Pancreas (tissue), 10 donors: ENCODE measurements around the gene GCN1. TPM values are rescaled to one million over a fixed set of nuclear protein-coding genes. Genes with fewer than 3 reads are reported as not detected.
"Not testable (repeated sequence)": the region's sequence is repeated elsewhere in the genome, so short reads cannot be mapped to it uniquely, and the experiment has no call there.

ENCODE experiments used
- ATAC-seq, 4 donors: fragments of 200-7000 bp; cut with Tn5 transposase; one replicate each; pipeline versions ENCODE4 v1.8.0 to v1.9.1; 2020; ENCODE audit warnings: mild to moderate bottlenecking in 4 of 4, moderate library complexity in 4 of 4
- DNase-seq, 6 donors: peaks; one replicate each; pipeline ENCODE4 v3.0.0-alpha.2; 2020
- FAIRE-seq: peaks from 2 replicates; lab custom pipeline; 2012; peaks lifted over from hg19 to GRCh38; lab: Jason Lieb, UNC
- H3K27ac ChIP-seq, 4 donors: fragments of 200-600 bp; sonication (generic); 1 replicate in 3 of 4; 2 replicates in 1 of 4; pipeline versions ENCODE4 v1.5.0 to v1.8.0; 2020
- H3K27me3 ChIP-seq, 4 donors: fragments of 200-600 bp; one replicate each; pipeline ENCODE4 v1.8.0; 2021
- H3K36me3 ChIP-seq, 3 donors: fragments of 200-600 bp; sonication (generic) in 1 of 3; one replicate each; pipeline versions ENCODE4 v1.5.0 to v1.8.0; 2020 to 2021
- H3K4me1 ChIP-seq, 3 donors: fragments of 200-600 bp; one replicate each; pipeline ENCODE4 v1.8.0; 2021
- H3K4me3 ChIP-seq, 4 donors: fragments of 200-600 bp; sonication (generic) in 2 of 4; one replicate each; pipeline versions ENCODE4 v1.5.0 to v1.8.0; 2020 to 2021
- H3K9me3 ChIP-seq, 4 donors: fragments of 200-600 bp; one replicate each; pipeline ENCODE4 v1.8.0; 2021
- CTCF ChIP-seq, 4 donors: fragments of 200-600 bp; sonication (generic) in 3 of 4; IDR thresholded peaks; one replicate each; pipeline versions ENCODE4 v1.5.0 to v1.8.0; 2021; ENCODE audit warnings: antibody characterized with exemption in 4 of 4
- WGBS, 2 donors: extraction: QIAGEN DNeasy Blood & Tissue Kit; methylation state at CpG; one replicate each; pipeline ENCODE4 v1.1.7; 2013; 5-methylcytosine and 5-hydroxymethylcytosine counted together
- intact Hi-C, 3 donors: fragments of 100-400 bp; cut with DNase I; formaldehyde crosslinking; loops; one replicate each; pipeline versions ENCODE4 v1.11.1 to v1.14.2; 2022
- polyA plus RNA-seq, 2 donors: library from polyadenylated mRNA; stranded (reverse); fragments of 200-250 nt; gene quantifications; one replicate each; pipeline ENCODE4 v1.2.3, GENCODE V29; 2013
- total RNA-seq, 6 donors: library from RNA; stranded (reverse); fragmentation: NEBNext Ultra II Directional in 4 of 6; extraction: Animal tissue kit (Norgen Biotek cat#: 25700) in 4 of 6; gene quantifications; one replicate each; pipeline versions ENCODE4 v1.2.1 to v1.2.4, GENCODE V29; 2021 to 2023
- donor health status: healthy with polysubstance abuse.
- donor health status: DM: no; HTN: no; CAD: no; lungs with moderate emphysema.
- donor health status: DM: no; HTN: no; CAD: no.
- donor health status: control.
- donor health status: control.
- donor health status: Bipolar disorder and iron deficiency.
- donor health status: DM: yes; HTN: yes; CAD: no.
- donor health status: DM: no; HTN: no; CAD: no.
- donor health status: DM: no; HTN: no; CAD: no.
- donor health status: DM: yes; HTN: yes; CAD: no.

Gene GCN1
- total and polyA plus RNA-seq, 8 donors = 18.9 to 54.1 (median 37.7) TPM

DNA sequence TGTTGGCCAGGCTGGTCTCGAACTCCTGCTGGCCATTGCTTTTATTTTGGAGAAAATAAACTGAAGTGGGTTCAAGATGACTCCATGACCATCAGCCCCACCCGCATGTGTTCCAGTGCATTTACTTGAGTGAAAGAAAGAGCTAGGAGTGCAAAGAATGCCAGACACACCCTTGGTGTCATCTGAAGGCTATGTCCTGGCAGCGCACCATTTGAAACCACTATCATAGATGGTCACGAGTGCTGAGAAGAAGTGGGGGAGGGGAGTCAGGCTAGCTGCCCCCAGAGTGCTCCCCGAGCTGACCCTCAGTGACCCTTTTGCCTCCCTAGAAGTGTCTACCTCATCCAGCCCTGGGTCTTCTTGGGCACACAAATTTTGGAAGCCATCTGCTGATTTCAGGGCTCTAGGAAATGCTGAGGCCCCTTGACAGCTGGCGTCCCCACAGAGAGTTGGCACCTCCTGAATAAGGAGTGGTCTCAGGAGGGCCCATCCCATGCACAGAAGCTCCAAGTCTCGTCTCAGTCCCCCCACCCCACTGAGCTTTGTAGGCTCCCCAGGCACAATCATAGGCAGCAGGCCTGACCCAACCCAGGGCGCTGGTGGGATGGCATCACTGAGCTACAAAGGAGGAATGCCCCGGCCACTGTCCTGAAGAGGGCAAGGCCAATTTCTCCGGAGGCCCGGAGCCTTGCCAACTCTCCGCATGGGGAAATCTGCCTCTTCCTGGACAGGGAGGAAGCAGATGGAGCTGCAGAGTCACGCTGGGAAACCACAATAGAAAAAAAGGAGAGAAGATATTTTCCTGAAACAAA is 43.1 kb upstream of the GCN1 start:
- peak in 1 of 4 donors; percentile 21 for ATAC-seq

GRCh38 chr12:120236809-120237208 is 42.3 kb upstream of the GCN1 start:
- H3K27me3 ChIP-seq, FAIRE-seq, intact Hi-C loops, DNase-seq, H3K4me3 ChIP-seq, ATAC-seq, H3K36me3 ChIP-seq, H3K27ac ChIP-seq, H3K9me3 ChIP-seq: not testable (repeated sequence)
- WGBS, 2 donors = 91 to 93% methylated on average over 3 of the region's 3 CpGs
- peaks cover 21 to 48% (median 24%) of the 10 kb centered on the region in 3 donors for H3K4me1 ChIP-seq

More for the DNA sequence above, 43.1 kb upstream of the GCN1 start:
- H3K4me1 ChIP-seq = peaks cover 13 to 40% (median 17%) of the 10 kb centered on the region in 3 donors
- no peaks in the 10 kb centered on the region for H3K27me3 ChIP-seq
- DNase-seq (peak in 1 of 6 donors; percentile 58), FAIRE-seq (no peak)
- H3K9me3 ChIP-seq = no peaks in the 10 kb centered on the region
- WGBS, 2 donors = 78% methylated on average over 13 of the region's 13 CpGs
- peak overlapping the region in 2 of 4 donors; percentile 1 to 33 for H3K27ac ChIP-seq
- H3K36me3 ChIP-seq = no peaks in the 10 kb centered on the region
- TF ChIP-seq CTCF (IDR thresholded peaks at IDR 0.05) = no peak
- no peak overlapping the region for H3K4me3 ChIP-seq
- intact Hi-C loops = no loop called here

GRCh38 chr12:120235369-120236323 is 41.1 kb upstream of the GCN1 start:
- TF ChIP-seq CTCF (IDR thresholded peaks at IDR 0.05) = no peak
- no peak for ATAC-seq
- Histone ChIP-seq H3K36me3 (no peaks in the 10 kb centered on the region), H3K27me3 (no peaks in the 10 kb centered on the region), H3K4me3 (no peak overlapping the region), H3K9me3 (no peaks in the 10 kb centered on the region), H3K4me1 (peaks cover 32 to 59% (median 35%) of the 10 kb centered on the region in 3 donors), H3K27ac (peak overlapping the region; percentile 32 to 83 (median 60))
- no peak for DNase-seq
- no peak for FAIRE-seq
- WGBS, 2 donors = 81 to 84% methylated on average over 18 of the region's 18 CpGs
- intact Hi-C loops = no loop called here

- H3K27me3 ChIP-seq = no peaks in the 10 kb centered on the region
- peak; percentile 70 to 89 (median 86) for DNase-seq
- intact Hi-C loops = no loop called here
- peak; percentile 79 to 87 (median 82) for ATAC-seq
- no peak overlapping the region for H3K4me3 ChIP-seq
- H3K36me3 ChIP-seq = no peaks in the 10 kb centered on the region
- WGBS, 2 donors = 20 to 24% methylated on average over 13 of the region's 13 CpGs
- peak in 2 of 4 donors; percentile 10 to 26 for TF ChIP-seq CTCF (IDR thresholded peaks at IDR 0.05)
- peaks cover 41 to 68% (median 44%) of the 10 kb centered on the region in 3 donors for H3K4me1 ChIP-seq
- peak overlapping the region; percentile 32 to 83 (median 60) for H3K27ac ChIP-seq
- no peak for FAIRE-seq
- H3K9me3 ChIP-seq = no peaks in the 10 kb centered on the region
These were observed 40.3 kb upstream of the GCN1 start for GRCh38 chr12:120234643-120235368.
